GM23338 (cell line): ENCODE measurements around the gene TFAM. TPM values are rescaled to one million over a fixed set of nuclear protein-coding genes. Genes with fewer than 3 reads are reported as not detected.

ENCODE experiments used
- ATAC-seq: fragments of 200-7000 bp; cut with Tn5 transposase; 3 replicates; pipeline ENCODE4 v1.9.1; 2020
- DNase-seq: peaks from one replicate; pipeline ENCODE4 v3.0.0-alpha.2; 2015; ENCODE audit warnings: low spot score
- H2AFZ ChIP-seq: fragments of 200-600 bp; sonication (generic); 2 replicates; pipeline ENCODE4 v1.8.0; 2016; ENCODE audit warnings: antibody characterized with exemption, mild to moderate bottlenecking, moderate library complexity
- H3F3A ChIP-seq: fragments of 200-600 bp; sonication (generic); replicated peaks from 2 replicates; pipeline ENCODE4 v1.8.0; 2017; ENCODE audit warnings: antibody characterized with exemption, mixed run types, low read depth
- H3K27ac ChIP-seq: fragments of 200-600 bp; sonication (generic); 2 replicates; pipeline ENCODE4 v1.6.1; 2016; ENCODE audit warnings: low read depth
- H3K27me3 ChIP-seq: fragments of 200-600 bp; sonication (generic); 2 replicates; pipeline ENCODE4 v1.8.0; 2016; ENCODE audit warnings: mild to moderate bottlenecking, mixed run types, moderate library complexity; ENCODE audit not compliant: insufficient read depth
- H3K36me3 ChIP-seq: fragments of 200-600 bp; sonication (generic); 2 replicates; pipeline ENCODE4 v1.8.0; 2016; ENCODE audit warnings: mild to moderate bottlenecking; ENCODE audit not compliant: insufficient read depth
- H3K4me1 ChIP-seq: fragments of 200-600 bp; sonication (generic); 2 replicates; pipeline ENCODE4 v1.8.0; 2016; ENCODE audit warnings: mild to moderate bottlenecking, moderate library complexity; ENCODE audit not compliant: insufficient read depth
- H3K4me2 ChIP-seq: fragments of 200-600 bp; sonication (generic); 2 replicates; pipeline ENCODE4 v1.7.1; 2017; ENCODE audit warnings: mixed run types
- H3K4me3 ChIP-seq: fragments of 200-600 bp; sonication (generic); 2 replicates; pipeline ENCODE4 v1.6.1; 2016; ENCODE audit warnings: mixed run types
- H3K79me2 ChIP-seq: fragments of 200-600 bp; sonication (generic); replicated peaks from 2 replicates; pipeline ENCODE4 v1.8.0; 2017; ENCODE audit warnings: mild to moderate bottlenecking; ENCODE audit not compliant: insufficient read depth
- H3K9me2 ChIP-seq: fragments of 200-600 bp; sonication (generic); 2 replicates; pipeline ENCODE4 v1.8.0; 2017; ENCODE audit not compliant: insufficient read depth
- H4K20me1 ChIP-seq: fragments of 200-600 bp; sonication (generic); replicated peaks from 2 replicates; pipeline ENCODE4 v1.8.0; 2017; ENCODE audit warnings: mild to moderate bottlenecking; ENCODE audit not compliant: insufficient read depth
- H3K27ac Mint-ChIP-seq: 2 replicates; pipeline ENCODE4 v1.8.0; 2020; ENCODE audit warnings: inconsistent platforms, mild to moderate bottlenecking, moderate library complexity, mixed read lengths
- H3K27me3 Mint-ChIP-seq: 3 replicates; pipeline ENCODE4 v1.8.0; 2022; ENCODE audit warnings: low read depth, mild to moderate bottlenecking, moderate library complexity, mixed read lengths, inconsistent platforms; ENCODE audit not compliant: insufficient read depth, poor library complexity
- H3K36me3 Mint-ChIP-seq: 3 replicates; pipeline ENCODE4 v1.8.0; 2021; ENCODE audit warnings: low read depth, mild to moderate bottlenecking, inconsistent platforms, moderate library complexity, mixed read lengths
- H3K4me1 Mint-ChIP-seq: 3 replicates; pipeline ENCODE4 v1.8.0; 2020; ENCODE audit warnings: mild to moderate bottlenecking, inconsistent platforms, mixed read lengths
- H3K4me3 Mint-ChIP-seq: 3 replicates; pipeline ENCODE4 v1.8.0; 2021; ENCODE audit warnings: moderate library complexity, mild to moderate bottlenecking, inconsistent platforms, mixed read lengths
- H3K9me3 Mint-ChIP-seq: 3 replicates; pipeline ENCODE4 v1.8.0; 2020; ENCODE audit warnings: moderate library complexity, mild to moderate bottlenecking, inconsistent platforms, mixed read lengths
- CREB1 ChIP-seq: fragments of 250-450 bp; sonication (Bioruptor Pico); IDR thresholded peaks from 2 replicates; pipeline ENCODE4 v1.5.0; 2020; ENCODE audit warnings: low read depth, mild to moderate bottlenecking, moderate library complexity
- CTCF ChIP-seq, 2 experiments: fragments of 200-600 bp in 1 of 2; sonication (generic) in 1 of 2; conservative IDR thresholded peaks; 2 replicates each; pipeline versions ENCODE4 v1.5.1 to v1.6.1; 2016 to 2017; ENCODE audit warnings: antibody characterized with exemption in 2 of 2, low read depth in 2 of 2, mild to moderate bottlenecking in 2 of 2, moderate library complexity in 1 of 2
- EZH2 ChIP-seq: fragments of 200-600 bp; sonication (generic); IDR thresholded peaks from one replicate; pipeline ENCODE4 v1.8.0; 2017; ENCODE audit warnings: antibody characterized with exemption, mild to moderate bottlenecking, low read depth; ENCODE audit not compliant: unreplicated experiment
- NANOG ChIP-seq: IDR thresholded peaks from 2 replicates; pipeline ENCODE4 v1.6.1; 2016; ENCODE audit warnings: antibody characterized with exemption, borderline replicate concordance
- POLR2AphosphoS5 ChIP-seq: IDR thresholded peaks from 2 replicates; pipeline ENCODE4 v1.6.1; 2016; ENCODE audit warnings: antibody characterized with exemption, low read depth
- ZNF114 ChIP-seq: fragments of 250-450 bp; sonication (Bioruptor Pico); IDR thresholded peaks from 2 replicates; pipeline ENCODE4 v1.5.0; 2020; ENCODE audit warnings: mild to moderate bottlenecking, moderate library complexity
- ZNF331 ChIP-seq: fragments of 250-450 bp; sonication (Bioruptor Pico); IDR thresholded peaks from 2 replicates; pipeline ENCODE4 v1.5.0; 2020; ENCODE audit warnings: low read depth, mild to moderate bottlenecking, moderate library complexity
- polyA plus RNA-seq: library from polyadenylated mRNA; unstranded; fragments of >200 nt; fragmentation: Nextera tagmentation; extraction: Ambion mirVana; gene quantifications from 2 replicates; pipeline ENCODE4 v1.2.1, GENCODE V29; 2016
- total RNA-seq: library from RNA; depleted of rRNA; stranded (reverse); fragments of >200 nt; shearing (Covaris generic); gene quantifications from 2 replicates; pipeline ENCODE4 v1.2.3, GENCODE V29; 2014
- TF ChIP-seq, protein P1 (sequence below): IDR thresholded peaks from one replicate; pipeline ENCODE4 v1.6.1; 2018; ENCODE audit warnings: antibody characterized with exemption; ENCODE audit not compliant: unreplicated experiment
- TF ChIP-seq, protein P2 (sequence below): fragments of 250-450 bp; sonication (Bioruptor Pico); IDR thresholded peaks from 2 replicates; pipeline ENCODE4 v1.5.0; 2020; ENCODE audit warnings: mild to moderate bottlenecking, moderate library complexity

Gene TFAM
- total and polyA plus RNA-seq, 2 experiments from 2014 or later, result 54.2 to 156 TPM

- no peak overlapping the region for H3K27ac Mint-ChIP-seq
- Histone ChIP-seq H3K36me3 (no peaks in the 10 kb centered on the region), H3K4me2 (no peak overlapping the region), H3K27ac (no peak overlapping the region), H3F3A (no peaks in the 10 kb centered on the region), H3K79me2 (peaks cover 95% of the 10 kb centered on the region), H3K4me3 (no peak overlapping the region), H3K9me2 (no peaks in the 10 kb centered on the region), H4K20me1 (peaks cover 6% of the 10 kb centered on the region; the same call in 1 of the 2 replicates), H3K4me1 (peaks cover 27% of the 10 kb centered on the region), H3K27me3 (no peaks in the 10 kb centered on the region), H2AFZ (no peak overlapping the region)
- H3K4me3 Mint-ChIP-seq, result no peak overlapping the region
- ATAC-seq, result no peak
- H3K4me1 Mint-ChIP-seq, result peaks cover 32% of the 10 kb centered on the region
- H3K36me3 Mint-ChIP-seq, result no peaks in the 10 kb centered on the region
- no peaks in the 10 kb centered on the region for H3K9me3 Mint-ChIP-seq
- H3K27me3 Mint-ChIP-seq, result no peaks in the 10 kb centered on the region
- DNase-seq, result no peak
- no peak for TF ChIP-seq POLR2AphosphoS5
- no peak for TF ChIP-seq ZNF331 (CRISPR knock-in tag)
- no peak for TF ChIP-seq NANOG
- TF ChIP-seq, protein P1, sequence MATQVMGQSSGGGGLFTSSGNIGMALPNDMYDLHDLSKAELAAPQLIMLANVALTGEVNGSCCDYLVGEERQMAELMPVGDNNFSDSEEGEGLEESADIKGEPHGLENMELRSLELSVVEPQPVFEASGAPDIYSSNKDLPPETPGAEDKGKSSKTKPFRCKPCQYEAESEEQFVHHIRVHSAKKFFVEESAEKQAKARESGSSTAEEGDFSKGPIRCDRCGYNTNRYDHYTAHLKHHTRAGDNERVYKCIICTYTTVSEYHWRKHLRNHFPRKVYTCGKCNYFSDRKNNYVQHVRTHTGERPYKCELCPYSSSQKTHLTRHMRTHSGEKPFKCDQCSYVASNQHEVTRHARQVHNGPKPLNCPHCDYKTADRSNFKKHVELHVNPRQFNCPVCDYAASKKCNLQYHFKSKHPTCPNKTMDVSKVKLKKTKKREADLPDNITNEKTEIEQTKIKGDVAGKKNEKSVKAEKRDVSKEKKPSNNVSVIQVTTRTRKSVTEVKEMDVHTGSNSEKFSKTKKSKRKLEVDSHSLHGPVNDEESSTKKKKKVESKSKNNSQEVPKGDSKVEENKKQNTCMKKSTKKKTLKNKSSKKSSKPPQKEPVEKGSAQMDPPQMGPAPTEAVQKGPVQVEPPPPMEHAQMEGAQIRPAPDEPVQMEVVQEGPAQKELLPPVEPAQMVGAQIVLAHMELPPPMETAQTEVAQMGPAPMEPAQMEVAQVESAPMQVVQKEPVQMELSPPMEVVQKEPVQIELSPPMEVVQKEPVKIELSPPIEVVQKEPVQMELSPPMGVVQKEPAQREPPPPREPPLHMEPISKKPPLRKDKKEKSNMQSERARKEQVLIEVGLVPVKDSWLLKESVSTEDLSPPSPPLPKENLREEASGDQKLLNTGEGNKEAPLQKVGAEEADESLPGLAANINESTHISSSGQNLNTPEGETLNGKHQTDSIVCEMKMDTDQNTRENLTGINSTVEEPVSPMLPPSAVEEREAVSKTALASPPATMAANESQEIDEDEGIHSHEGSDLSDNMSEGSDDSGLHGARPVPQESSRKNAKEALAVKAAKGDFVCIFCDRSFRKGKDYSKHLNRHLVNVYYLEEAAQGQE, result no peak
- TF ChIP-seq CTCF (conservative IDR thresholded peaks at IDR 0.05; ENCODE audit: low read depth in 2 of 2), result no peak
- TF ChIP-seq, protein P2, sequence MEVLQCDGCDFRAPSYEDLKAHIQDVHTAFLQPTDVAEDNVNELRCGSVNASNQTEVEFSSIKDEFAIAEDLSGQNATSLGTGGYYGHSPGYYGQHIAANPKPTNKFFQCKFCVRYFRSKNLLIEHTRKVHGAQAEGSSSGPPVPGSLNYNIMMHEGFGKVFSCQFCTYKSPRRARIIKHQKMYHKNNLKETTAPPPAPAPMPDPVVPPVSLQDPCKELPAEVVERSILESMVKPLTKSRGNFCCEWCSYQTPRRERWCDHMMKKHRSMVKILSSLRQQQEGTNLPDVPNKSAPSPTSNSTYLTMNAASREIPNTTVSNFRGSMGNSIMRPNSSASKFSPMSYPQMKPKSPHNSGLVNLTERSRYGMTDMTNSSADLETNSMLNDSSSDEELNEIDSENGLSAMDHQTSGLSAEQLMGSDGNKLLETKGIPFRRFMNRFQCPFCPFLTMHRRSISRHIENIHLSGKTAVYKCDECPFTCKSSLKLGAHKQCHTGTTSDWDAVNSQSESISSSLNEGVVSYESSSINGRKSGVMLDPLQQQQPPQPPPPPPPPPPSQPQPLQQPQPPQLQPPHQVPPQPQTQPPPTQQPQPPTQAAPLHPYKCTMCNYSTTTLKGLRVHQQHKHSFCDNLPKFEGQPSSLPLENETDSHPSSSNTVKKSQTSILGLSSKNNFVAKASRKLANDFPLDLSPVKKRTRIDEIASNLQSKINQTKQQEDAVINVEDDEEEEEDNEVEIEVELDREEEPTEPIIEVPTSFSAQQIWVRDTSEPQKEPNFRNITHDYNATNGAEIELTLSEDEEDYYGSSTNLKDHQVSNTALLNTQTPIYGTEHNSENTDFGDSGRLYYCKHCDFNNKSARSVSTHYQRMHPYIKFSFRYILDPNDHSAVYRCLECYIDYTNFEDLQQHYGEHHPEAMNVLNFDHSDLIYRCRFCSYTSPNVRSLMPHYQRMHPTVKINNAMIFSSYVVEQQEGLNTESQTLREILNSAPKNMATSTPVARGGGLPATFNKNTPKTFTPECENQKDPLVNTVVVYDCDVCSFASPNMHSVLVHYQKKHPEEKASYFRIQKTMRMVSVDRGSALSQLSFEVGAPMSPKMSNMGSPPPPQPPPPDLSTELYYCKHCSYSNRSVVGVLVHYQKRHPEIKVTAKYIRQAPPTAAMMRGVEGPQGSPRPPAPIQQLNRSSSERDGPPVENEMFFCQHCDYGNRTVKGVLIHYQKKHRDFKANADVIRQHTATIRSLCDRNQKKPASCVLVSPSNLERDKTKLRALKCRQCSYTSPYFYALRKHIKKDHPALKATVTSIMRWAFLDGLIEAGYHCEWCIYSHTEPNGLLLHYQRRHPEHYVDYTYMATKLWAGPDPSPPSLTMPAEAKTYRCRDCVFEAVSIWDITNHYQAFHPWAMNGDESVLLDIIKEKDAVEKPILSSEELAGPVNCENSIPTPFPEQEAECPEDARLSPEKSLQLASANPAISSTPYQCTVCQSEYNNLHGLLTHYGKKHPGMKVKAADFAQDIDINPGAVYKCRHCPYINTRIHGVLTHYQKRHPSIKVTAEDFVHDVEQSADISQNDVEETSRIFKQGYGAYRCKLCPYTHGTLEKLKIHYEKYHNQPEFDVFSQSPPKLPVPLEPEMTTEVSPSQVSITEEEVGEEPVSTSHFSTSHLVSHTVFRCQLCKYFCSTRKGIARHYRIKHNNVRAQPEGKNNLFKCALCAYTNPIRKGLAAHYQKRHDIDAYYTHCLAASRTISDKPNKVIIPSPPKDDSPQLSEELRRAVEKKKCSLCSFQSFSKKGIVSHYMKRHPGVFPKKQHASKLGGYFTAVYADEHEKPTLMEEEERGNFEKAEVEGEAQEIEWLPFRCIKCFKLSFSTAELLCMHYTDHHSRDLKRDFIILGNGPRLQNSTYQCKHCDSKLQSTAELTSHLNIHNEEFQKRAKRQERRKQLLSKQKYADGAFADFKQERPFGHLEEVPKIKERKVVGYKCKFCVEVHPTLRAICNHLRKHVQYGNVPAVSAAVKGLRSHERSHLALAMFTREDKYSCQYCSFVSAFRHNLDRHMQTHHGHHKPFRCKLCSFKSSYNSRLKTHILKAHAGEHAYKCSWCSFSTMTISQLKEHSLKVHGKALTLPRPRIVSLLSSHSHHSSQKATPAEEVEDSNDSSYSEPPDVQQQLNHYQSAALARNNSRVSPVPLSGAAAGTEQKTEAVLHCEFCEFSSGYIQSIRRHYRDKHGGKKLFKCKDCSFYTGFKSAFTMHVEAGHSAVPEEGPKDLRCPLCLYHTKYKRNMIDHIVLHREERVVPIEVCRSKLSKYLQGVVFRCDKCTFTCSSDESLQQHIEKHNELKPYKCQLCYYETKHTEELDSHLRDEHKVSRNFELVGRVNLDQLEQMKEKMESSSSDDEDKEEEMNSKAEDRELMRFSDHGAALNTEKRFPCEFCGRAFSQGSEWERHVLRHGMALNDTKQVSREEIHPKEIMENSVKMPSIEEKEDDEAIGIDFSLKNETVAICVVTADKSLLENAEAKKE (CRISPR knock-in tag), result no peak
- no peak for TF ChIP-seq EZH2
- TF ChIP-seq CREB1 (CRISPR knock-in tag), result no peak
- no peak for TF ChIP-seq ZNF114 (CRISPR knock-in tag)
These were observed 32.1 kb upstream of the TFAM start for GRCh38 chr10:58352956-58353610.
